ENCODE measurements around the gene PPL.
A peak's percentile ranks its signal among the peaks of the same experiment; 100 is the strongest.
"Not testable (repeated sequence)": the region's sequence is repeated elsewhere in the genome, so short reads cannot be mapped to it uniquely, and the experiment has no call there.

PPL gene

DNA sequence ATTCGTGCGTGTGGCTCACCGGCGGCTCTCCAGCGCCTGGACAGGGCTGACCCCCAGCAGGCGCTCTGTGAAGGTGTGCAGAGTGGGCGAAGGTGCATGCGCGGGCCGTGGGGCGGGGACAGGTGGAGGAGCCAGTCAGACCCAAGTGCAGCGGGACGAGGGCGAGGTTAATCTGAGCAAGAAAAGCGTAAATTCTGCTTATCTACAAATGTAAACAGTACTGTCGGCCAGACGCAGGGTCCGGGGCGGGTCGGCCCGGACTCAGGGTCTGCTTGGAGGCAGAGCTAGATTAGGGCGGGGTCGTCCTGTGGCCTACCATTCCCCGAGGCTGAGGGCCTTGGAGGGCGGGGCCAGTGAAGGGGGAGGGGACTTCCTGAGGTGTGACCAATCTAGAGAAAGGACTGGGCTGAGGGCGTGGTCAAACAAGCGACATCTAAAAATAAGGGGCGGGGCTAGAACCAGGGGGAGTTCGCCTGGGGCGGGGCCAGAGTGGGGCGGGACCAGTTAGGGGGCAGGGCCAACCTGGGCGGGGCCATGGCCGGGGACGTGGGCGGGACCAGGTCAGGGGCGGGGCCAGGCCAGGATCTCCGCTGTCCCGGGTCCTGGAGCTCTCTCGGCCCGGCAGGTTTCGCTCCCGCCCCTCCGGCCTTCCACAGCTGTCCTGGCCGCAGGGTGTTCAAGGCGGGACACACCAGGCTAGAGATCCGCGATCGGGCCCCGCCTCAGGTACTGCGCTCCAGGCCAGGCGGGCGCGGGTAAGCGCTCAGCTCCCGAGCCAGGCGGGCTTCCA lies 21.0 kb upstream of the PPL start, which contains the start of gene SEC14L5:
TSS of gene SEC14L5 (plus strand) at position 611 of the 790 bp plus-strand sequence. CDS start 994 bp downstream, outside the sequence.
- DNase-seq (ENCODE audit: low read depth in 3 of 3, low spot score in 1 of 3), result peak; percentile 71 to 83 (median 79)

DNA sequence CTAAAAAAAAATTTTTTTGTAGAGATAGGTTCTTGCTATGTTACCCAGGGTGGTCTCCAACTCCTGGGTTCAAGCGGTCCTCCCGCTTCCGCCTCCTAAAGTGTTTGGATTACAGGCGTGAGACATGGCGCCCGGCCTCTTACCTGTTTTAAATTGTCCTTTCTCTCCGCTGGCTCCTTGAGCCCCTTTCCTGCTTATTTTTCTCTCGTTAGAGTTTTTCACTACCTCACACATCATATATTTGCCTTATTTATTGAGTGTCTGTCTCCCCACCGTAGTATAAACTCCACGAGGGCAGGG lies 20.4 kb upstream of the PPL start:
- no peak for DNase-seq (ENCODE audit: low read depth in 3 of 3, low spot score in 1 of 3)

DNA sequence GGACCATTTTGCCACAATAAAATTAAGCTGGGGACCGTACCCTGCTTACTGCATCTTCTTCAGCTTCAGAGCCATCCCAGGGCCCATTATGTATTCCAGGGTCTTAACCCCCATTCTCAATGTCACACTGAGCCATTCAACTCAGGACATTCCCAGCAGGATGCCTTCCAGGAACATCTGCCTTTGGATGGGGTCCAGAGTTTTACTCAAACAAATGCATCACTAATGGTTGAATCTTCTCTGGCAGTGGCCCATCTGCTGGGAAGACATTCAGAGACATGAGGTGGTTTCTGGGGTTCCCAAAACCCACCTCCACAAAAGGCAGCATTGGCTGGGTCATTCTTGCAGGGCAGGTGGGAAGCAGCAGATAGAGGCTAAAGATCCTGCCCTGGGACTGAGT lies 17.8 kb upstream of the PPL start:
- DNase-seq (ENCODE audit: low read depth in 3 of 3, low spot score in 1 of 3), result no peak

GRCh38 chr16:4951583-4951982 lies 14.6 kb upstream of the PPL start:
- not testable (repeated sequence) for DNase-seq (ENCODE audit: low read depth in 3 of 3, low spot score in 1 of 3)

DNA sequence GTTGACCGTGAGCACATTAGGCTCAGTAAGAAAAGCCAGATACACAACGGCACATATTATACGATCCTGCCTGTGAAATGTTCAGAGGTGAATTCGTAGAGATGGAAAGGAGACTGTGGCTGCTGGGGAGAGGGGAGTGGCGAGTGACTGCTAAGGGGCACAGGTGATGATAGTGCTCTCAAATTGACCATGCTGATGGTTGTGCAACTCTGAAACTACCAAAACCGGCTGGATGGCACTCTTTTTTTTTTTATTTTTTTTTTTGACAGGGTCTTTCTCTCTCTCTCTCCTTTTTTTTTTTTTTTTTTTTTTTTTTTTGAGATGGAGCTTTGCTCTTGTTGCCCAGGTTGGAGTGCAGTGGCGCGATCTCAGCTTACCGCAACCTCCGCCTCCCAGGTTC lies 13.0 kb upstream of the PPL start:
- DNase-seq (ENCODE audit: low read depth in 3 of 3, low spot score in 1 of 3), result no peak

DNA sequence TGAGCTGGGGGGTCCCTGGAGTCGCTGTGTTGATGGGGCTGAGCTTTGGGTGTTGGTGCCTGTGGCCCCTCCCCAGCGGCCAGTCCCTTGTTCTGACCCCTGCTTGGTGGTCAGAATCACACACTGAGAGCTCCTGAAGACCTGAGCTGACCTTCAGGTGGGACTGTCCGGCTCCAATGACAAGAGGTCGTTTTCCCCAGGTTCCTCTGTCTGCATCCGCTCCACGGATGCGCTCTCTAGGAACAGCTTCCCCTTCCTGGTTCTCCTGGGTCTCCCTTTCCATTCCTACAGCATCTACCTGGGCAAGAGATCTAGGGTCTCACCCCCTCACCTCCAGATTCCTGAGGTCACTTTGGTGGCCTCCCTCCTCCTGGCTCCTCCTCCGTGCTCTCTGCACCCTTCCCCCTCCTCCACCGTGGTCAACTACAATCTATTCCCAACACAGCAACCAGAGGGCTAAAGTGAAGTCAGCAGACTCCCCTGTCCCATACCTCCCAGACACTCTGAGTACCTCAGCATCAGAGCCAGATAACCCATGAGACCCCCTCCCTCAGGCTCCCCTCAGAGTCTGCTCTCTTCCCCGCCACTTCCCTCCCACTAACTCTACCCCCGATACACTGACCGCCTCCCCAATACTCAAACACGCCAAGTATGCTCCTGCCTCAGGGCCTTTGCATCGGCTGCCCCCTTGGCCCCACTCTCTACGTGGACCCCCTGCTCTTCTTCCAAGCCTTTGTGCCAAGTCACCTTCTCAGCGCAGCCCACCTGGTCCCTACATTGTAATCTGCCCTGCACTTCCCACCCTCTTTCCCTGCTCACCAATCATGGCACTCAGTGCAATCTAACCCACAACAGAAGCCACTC lies 12.2 kb upstream of the PPL start:
- DNase-seq (ENCODE audit: low read depth in 3 of 3, low spot score in 1 of 3), result no peak

DNA sequence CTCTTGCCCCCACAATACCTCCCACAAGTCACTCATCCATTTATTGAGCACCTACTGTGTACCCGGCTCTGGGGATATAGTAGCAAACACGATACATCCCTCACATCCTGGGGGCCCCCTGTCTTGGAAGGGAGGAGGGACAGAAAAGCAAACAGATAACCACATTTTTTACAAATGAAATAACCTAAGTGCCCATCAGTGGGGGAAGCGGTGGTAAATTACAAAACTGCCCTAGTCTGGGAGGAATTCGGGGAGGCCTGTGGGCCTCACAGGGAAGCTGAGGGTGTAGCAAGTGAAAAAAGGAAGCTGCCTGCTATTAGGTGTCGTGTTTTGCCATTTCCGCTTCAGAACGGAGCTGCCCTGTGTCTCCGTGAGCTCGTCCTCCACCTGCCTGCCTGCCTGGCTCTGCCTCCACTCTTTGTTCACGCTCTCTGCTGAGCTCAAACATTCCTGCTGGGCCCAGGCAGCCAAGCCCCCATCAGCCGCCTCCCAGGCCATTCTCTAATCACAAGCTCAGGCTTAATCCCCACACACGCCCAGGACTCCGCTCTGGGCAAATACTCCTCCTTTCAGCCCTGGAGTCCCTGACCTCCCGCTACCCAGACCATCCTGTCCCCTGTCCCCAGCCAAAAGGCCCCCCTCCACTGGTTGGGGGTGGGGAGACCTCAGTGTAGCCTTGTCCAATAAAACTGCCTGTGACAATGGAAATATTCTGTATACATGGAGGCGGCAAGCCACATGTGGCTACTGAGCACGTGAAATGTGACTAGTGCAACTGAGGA lies 11.0 kb upstream of the PPL start:
- no peak for DNase-seq (ENCODE audit: low read depth in 3 of 3, low spot score in 1 of 3)

DNA sequence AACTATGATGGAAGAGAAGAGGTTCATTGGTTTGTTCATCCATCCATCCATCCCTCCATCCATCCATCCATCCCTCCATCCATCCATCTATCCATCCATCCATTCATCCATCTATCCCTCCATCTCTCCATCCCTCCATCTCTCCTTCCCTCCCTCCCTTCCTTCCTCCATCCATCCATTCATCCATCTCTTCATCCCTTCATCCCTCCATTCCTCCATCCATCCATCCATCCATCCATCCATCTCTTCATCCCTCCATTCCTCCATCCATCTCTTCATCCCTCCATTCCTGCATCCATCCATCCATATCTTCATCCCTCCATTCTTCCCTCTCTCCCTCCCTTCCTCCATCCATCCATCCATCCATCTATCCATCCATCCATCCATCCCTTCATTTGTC lies 10.0 kb upstream of the PPL start:
- no peak for DNase-seq (ENCODE audit: low read depth in 3 of 3, low spot score in 1 of 3)

DNA sequence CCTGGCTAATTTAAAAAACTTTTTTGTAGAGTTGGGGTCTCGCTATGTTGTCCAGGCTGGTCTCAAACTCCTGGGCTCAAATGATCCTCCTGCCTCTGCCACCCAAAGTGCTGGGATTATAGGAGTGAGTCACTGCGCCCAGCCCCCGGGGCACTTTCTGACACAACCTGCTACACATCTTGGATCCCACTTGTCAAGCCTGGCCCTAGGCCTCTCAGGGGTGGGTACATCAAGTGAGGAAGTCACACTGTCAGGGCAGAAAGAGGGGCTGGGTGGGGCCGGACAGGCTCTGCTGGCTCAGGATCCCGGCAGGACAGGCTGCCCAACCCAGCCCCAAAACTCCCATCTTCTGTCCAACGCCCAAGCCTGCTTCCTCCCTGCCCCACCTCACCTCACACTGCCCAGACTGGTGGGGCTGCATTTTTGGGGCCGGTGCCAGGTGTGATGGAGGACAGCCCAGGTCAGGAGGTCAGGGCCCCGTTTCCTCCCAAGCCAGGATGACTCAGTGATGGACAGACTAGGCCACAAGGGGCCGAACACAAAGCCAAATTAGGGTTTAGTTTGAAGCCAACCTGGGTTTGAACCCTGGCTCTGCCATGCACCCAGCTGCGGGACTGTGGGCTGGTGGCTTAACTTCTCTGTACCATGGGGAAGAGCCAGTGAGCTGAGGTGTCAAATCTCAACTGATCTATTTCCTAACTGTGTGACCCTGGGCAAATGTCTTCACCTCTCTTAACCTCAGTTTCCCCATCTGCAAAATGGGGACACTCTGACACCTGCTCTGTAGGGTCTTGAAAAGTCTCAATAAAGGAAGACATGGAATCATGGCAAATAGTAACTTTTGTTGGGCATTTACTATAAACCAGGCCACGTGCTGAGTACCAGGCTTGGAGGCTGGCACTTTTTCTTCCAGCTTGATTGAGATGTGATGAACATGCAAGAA lies 8.9 kb upstream of the PPL start:
- DNase-seq (ENCODE audit: low read depth in 3 of 3, low spot score in 1 of 3), result no peak

GRCh38 chr16:4944333-4945281 lies 7.7 kb upstream of the PPL start:
- no peak for DNase-seq (ENCODE audit: low read depth in 3 of 3, low spot score in 1 of 3)

DNA sequence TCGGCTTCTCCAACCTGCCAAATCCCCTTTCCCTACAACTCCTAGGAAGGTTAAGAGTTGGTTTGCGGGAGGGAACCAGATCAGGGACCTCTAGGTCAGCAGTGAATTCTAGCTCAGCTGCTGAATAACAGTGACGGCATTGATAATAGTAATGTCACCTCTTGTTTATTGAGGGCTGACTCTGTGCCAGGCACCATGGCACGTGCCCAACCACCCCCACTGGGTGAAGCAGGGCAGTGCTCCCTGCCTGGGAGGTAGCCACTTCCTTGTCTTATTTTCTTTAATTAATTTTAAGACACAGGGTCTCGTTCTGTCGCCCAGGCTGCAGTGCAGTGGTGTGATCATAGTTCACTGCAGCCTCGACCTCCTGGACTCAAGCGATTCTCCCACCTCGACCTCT lies 5.5 kb upstream of the PPL start:
- DNase-seq (ENCODE audit: low read depth in 3 of 3, low spot score in 1 of 3), result no peak

GRCh38 chr16:4940719-4941118 lies 3.8 kb upstream of the PPL start:
- no peak for DNase-seq (ENCODE audit: low read depth in 3 of 3, low spot score in 1 of 3)

DNA sequence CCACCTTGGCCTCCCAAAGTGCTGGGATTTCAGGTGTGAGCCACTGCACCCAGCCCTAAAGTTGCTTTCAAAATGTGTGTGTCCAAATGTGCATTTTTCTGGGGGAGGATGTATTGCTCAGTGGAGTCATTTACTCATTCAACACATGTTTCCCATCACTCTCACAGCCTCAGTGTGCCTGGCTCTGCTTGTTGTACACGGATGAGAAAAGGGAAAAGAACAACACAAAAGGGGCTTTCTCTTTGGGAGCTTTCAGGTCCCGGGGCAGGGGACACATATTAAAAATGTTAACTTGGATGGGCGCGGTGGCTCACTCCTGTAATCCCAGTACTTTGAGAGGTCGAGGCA lies 1.7 kb upstream of the PPL start:
- no peak for DNase-seq (ENCODE audit: low read depth in 3 of 3, low spot score in 1 of 3)

DNA sequence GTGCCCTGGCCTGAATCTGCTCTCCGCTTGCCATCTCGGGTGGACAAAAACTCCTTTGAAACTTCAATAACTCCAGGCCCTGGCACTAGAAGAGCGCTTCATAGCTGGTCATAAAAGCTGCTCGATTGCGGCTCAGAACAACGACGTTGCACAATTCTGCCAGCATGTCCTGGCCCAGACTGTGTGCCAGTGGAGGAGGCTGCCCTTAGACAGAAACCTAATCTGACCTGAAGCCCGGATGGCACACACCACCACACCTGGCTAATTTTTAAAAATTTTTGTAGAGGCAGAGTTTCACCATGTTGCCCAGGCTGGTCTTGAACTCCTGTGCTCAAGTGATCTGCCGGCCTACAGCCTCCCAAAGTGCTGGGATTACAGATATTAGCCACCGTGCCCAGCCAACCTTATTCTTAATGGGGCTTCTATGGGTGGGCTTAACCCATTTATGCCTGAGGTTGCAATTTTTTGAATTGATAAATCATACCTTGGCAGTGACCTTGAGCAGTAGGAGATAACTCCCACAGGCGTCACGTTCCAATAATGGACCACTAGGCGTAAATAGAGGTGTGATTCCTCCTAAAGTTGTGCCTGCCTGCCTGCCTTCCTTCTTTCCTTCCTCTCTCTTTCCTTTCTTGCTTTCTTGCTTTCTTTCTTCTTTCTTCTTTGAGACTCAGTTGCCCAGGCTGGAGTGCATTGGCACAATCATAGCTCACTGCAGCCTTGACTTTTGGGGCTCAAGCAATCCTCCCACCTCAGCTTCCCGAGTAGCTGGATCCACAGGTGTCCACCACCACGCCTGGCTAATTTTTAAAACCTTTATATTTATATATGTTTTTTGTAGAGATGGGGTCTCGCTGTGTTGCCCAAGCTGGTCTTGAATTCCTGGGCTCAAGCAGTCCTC lies 1.1 kb upstream of the PPL start:
- no peak for DNase-seq (ENCODE audit: low read depth in 3 of 3, low spot score in 1 of 3)

GRCh38 chr16:4936181-4936990 lies 562 bp downstream of the PPL start:
- DNase-seq (ENCODE audit: low read depth in 3 of 3, low spot score in 1 of 3), result no peak

DNA sequence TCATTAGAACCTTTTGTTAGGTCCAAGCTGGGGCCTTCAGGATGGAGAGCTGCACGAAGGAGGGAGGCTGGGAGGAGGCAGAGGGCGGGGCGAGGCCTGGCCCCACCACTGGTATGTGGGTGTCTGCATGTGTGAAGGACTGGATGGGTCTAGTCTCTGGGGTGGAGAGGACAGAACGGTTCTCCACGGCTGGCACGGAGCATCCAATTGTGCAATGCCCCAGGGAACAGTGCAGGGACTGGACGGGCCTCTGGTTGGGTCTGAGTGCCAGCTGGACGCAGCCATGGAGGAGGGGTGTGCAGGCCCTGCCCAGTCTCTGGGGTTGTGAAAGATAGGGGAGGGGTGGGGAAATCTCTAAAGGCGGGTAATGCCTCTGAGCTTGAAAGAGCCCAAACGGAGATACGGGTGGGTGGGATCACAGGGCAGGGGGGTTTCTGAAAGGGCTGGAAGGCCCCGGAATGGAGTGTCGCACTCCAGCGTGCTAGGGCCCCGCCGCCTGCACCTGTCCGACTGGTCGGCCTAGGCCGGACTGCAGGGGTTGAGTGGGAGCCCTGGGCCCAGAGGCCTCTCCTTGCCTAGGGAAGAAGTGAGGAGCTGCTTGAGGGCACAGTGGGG lies 1.6 kb downstream of the PPL start:
- DNase-seq (ENCODE audit: low read depth in 3 of 3, low spot score in 1 of 3), result no peak

DNA sequence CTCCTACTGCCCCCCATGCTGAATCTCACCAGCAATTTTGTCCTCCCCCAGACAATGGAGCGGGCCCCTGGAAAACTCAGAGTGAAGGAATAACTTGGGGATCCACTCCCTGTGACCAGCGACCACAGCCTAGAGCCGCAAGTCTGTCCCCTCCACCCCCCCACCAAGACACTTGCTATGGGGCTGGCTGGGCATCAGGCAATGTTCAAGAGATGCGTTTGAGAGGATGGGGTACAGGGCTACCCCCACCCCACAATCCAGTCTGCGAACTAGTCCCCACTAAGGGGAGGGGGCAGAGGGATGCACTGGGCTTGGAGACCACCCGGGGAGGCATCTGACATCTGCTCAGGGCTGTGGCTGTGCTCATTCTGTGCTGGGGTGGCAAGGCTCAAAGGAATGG lies 2.4 kb downstream of the PPL start:
- DNase-seq (ENCODE audit: low read depth in 3 of 3, low spot score in 1 of 3), result no peak
